ENCODE measurements around the gene PDIA6. TPM values are rescaled to one million over a fixed set of nuclear protein-coding genes. Genes with fewer than 3 reads are reported as not detected.

The PDIA6 gene
- total RNA-seq, 1 experiment from 2014 or later = 92.4 TPM

DNA sequence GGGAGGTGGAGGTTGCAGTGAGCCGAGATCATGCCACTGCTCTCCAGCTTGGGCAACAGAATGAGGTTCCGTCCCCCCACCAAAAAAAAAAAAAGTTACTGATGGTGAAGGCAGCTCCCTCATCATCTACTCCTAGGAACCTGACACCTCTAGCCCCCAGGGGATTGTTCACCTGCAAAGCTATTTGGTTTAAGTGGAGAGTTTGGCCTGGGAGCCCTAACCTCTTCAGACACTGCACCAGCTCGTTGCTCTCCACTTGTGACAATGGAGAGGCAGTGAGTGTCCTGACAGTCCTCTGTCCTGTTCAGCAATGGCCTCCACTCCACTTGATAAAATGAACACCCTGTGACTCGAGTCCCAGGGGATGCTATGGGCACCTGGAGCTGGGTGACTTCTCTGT, 47.7 kb downstream of the PDIA6 start:
- no peak overlapping the region for H3K4me2 ChIP-seq (ENCODE audit: low read depth, low read length, poor library complexity, severe bottlenecking)

DNA sequence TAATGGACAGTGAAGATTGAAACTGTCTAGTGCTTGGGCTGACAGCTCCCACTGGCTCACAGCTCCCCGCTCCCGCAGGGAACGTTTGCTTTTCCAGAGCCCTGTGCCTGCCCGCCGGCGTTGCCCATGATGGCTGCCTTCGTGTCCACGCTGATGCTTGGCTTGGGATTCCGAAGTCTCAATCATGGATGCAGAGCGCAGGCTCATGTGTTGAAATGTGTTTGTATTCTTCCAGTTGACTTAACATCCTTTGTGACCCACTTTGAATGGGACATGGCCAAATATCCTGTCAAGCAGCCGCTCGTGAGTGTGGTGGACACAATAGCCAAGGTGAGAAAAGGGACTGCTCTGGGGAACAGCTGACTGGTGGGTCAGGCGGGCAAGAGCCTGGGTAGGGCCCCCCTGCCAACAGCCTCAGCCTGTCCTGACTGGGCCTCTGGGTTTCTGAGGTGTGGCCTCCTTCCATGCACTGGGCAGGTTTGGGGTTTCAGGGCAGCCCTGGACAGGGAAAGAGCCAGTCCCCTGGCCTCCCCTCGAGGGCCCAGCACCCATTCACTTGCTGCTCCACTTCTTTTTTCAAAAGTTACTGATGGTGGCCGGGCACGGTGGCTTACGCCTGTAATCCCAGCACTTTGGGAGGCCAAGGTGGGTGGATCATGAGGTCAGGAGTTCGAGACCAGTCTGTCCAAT, 48.3 kb downstream of the PDIA6 start:
- Histone ChIP-seq H3K4me3 (ENCODE audit: low read length) (no peak overlapping the region), H3K79me2 (ENCODE audit: low read length) (no peaks in the 10 kb centered on the region), H3K9me3 (ENCODE audit: low read length) (no peaks in the 10 kb centered on the region), H3K4me2 (ENCODE audit: low read depth, low read length, poor library complexity, severe bottlenecking) (no peak overlapping the region), H3K27ac (ENCODE audit: low read length) (no peak overlapping the region), H4K20me1 (ENCODE audit: insufficient read depth, low read depth, low read length) (no peaks in the 10 kb centered on the region), H3K9ac (ENCODE audit: low read length) (no peak overlapping the region), H3K27me3 (ENCODE audit: low read length) (no peaks in the 10 kb centered on the region), H3K4me1 (ENCODE audit: low read length) (no peaks in the 10 kb centered on the region), H3K36me3 (ENCODE audit: insufficient read depth, low read length) (no peaks in the 10 kb centered on the region), H2AFZ (ENCODE audit: low read length) (no peak overlapping the region), H3K9me2 (replicated peaks; ENCODE audit: insufficient read depth, low read length) (no peaks in the 10 kb centered on the region)
- DNase-seq = no peak

More for the DNA sequence above, 47.7 kb downstream of the PDIA6 start:
- H3K9me3 ChIP-seq (ENCODE audit: low read length) = no peaks in the 10 kb centered on the region
- H2AFZ ChIP-seq (ENCODE audit: low read length) = no peak overlapping the region
- H3K9me2 ChIP-seq (replicated peaks; ENCODE audit: insufficient read depth, low read length) = no peaks in the 10 kb centered on the region
- no peaks in the 10 kb centered on the region for H3K4me1 ChIP-seq (ENCODE audit: low read length)
- H3K9ac ChIP-seq (ENCODE audit: low read length) = no peak overlapping the region
- no peak for DNase-seq
- H3K27me3 ChIP-seq (ENCODE audit: low read length) = no peaks in the 10 kb centered on the region
- H3K36me3 ChIP-seq (ENCODE audit: insufficient read depth, low read length) = no peaks in the 10 kb centered on the region
- H3K4me3 ChIP-seq (ENCODE audit: low read length) = no peak overlapping the region
- no peaks in the 10 kb centered on the region for H3K79me2 ChIP-seq (ENCODE audit: low read length)
- H4K20me1 ChIP-seq (ENCODE audit: insufficient read depth, low read depth, low read length) = no peaks in the 10 kb centered on the region
- H3K27ac ChIP-seq (ENCODE audit: low read length) = no peak overlapping the region

DNA sequence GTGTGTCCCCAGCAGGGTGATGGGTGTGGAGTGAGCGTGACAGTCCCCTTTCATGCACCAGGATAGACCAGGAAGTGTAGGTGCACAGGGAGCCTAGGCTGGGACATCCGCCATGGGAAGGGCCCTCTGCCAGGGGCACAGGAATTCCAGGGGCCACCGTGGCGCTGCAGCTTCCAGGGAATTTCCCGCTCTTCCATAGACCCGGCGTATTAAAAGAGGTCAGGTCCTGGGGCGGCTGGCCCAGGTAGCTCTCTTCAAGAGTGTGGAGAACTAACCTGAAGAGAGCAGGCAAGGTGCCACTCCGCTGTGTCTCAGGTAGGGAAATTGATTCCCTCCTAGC, 49.2 kb downstream of the PDIA6 start:
- no peak for DNase-seq
- Histone ChIP-seq H3K27ac (ENCODE audit: low read length) (no peak overlapping the region), H2AFZ (ENCODE audit: low read length) (no peak overlapping the region), H3K27me3 (ENCODE audit: low read length) (no peaks in the 10 kb centered on the region), H3K4me1 (ENCODE audit: low read length) (no peaks in the 10 kb centered on the region), H3K4me2 (ENCODE audit: low read depth, low read length, poor library complexity, severe bottlenecking) (no peak overlapping the region), H3K9me3 (ENCODE audit: low read length) (no peaks in the 10 kb centered on the region), H3K4me3 (ENCODE audit: low read length) (no peak overlapping the region), H3K9me2 (replicated peaks; ENCODE audit: insufficient read depth, low read length) (no peaks in the 10 kb centered on the region), H3K36me3 (ENCODE audit: insufficient read depth, low read length) (no peaks in the 10 kb centered on the region), H3K9ac (ENCODE audit: low read length) (no peak overlapping the region), H3K79me2 (ENCODE audit: low read length) (no peaks in the 10 kb centered on the region), H4K20me1 (ENCODE audit: insufficient read depth, low read depth, low read length) (no peaks in the 10 kb centered on the region)

DNA sequence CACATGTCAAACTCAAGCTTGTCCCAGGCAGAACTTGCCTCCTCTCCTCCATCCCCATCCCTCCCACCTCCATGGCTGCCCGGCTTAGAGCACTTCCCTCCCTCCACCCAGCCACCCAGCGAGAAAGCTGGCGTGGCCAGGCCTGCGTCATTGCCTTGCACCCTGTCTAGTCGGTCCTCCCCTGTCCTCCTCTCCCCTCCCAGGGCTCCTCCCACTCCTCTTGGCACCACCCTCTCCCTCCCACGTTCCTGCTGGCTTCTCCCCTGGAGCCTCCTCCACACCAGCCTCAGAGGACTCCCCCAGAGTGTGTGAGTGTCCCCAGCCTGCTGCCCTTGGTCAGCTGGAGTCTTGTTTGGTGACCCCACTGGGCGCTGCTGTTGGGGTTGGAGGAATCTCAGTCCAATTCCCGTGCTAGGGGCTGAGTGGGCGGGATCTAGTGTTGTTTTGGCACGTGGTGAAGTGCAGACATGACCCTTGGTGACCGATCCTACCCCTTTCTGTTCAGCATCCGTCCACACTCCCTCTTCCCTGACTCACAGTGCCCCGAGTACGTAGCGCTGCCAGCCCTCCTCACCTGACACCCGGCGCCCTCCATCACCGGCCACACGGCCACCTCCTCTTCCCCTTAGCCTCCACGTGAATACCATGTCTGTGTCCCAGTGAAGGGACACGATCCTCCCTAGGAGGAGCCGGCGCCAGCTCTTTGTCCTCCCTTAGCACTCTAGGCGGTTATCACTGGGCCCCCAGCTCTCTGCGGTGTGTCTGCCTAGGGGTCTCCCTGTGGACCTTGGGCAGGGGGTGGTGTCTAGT, 49.7 kb downstream of the PDIA6 start:
- H3K79me2 ChIP-seq (ENCODE audit: low read length) = no peaks in the 10 kb centered on the region

DNA sequence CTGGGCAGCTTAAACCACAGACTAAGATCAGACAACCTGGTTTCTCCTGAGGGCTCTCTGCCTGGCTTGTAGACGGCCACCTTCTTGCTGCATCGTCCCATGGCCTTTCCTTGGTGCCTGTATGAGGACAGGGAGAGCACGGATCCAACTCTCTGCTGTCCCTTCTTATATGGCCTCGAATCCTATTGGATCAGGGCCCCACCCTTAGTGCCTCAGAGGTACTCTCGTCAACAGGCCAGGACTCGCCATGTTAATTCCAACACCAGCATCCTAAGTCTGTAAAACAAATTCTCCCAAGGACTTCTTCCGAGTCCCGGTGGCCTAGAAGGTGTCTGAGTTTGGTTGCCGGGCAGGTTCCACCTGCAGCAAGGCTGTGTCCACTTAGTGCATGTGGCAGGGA, 51.0 kb downstream of the PDIA6 start:
- H3K4me3 ChIP-seq (ENCODE audit: low read length) = no peak overlapping the region
- no peaks in the 10 kb centered on the region for H3K9me3 ChIP-seq (ENCODE audit: low read length)
- H3K36me3 ChIP-seq (ENCODE audit: insufficient read depth, low read length) = no peaks in the 10 kb centered on the region
- H3K27ac ChIP-seq (ENCODE audit: low read length) = no peak overlapping the region
- no peaks in the 10 kb centered on the region for H4K20me1 ChIP-seq (ENCODE audit: insufficient read depth, low read depth, low read length)
- no peak overlapping the region for H3K9ac ChIP-seq (ENCODE audit: low read length)
- H3K4me1 ChIP-seq (ENCODE audit: low read length) = no peaks in the 10 kb centered on the region
- no peak overlapping the region for H2AFZ ChIP-seq (ENCODE audit: low read length)
- no peak for DNase-seq
- no peak overlapping the region for H3K4me2 ChIP-seq (ENCODE audit: low read depth, low read length, poor library complexity, severe bottlenecking)
- no peaks in the 10 kb centered on the region for H3K9me2 ChIP-seq (replicated peaks; ENCODE audit: insufficient read depth, low read length)
- no peaks in the 10 kb centered on the region for H3K27me3 ChIP-seq (ENCODE audit: low read length)
- H3K79me2 ChIP-seq (ENCODE audit: low read length) = no peaks in the 10 kb centered on the region

More for the DNA sequence above, 49.7 kb downstream of the PDIA6 start:
- no peak for DNase-seq
- Histone ChIP-seq H3K36me3 (ENCODE audit: insufficient read depth, low read length) (no peaks in the 10 kb centered on the region), H3K9me3 (ENCODE audit: low read length) (no peaks in the 10 kb centered on the region), H3K4me1 (ENCODE audit: low read length) (no peaks in the 10 kb centered on the region), H3K27me3 (ENCODE audit: low read length) (no peaks in the 10 kb centered on the region), H3K4me2 (ENCODE audit: low read depth, low read length, poor library complexity, severe bottlenecking) (no peak overlapping the region), H2AFZ (ENCODE audit: low read length) (no peak overlapping the region), H4K20me1 (ENCODE audit: insufficient read depth, low read depth, low read length) (no peaks in the 10 kb centered on the region), H3K4me3 (ENCODE audit: low read length) (no peak overlapping the region), H3K9me2 (replicated peaks; ENCODE audit: insufficient read depth, low read length) (no peaks in the 10 kb centered on the region), H3K9ac (ENCODE audit: low read length) (no peak overlapping the region), H3K27ac (ENCODE audit: low read length) (no peak overlapping the region)

DNA sequence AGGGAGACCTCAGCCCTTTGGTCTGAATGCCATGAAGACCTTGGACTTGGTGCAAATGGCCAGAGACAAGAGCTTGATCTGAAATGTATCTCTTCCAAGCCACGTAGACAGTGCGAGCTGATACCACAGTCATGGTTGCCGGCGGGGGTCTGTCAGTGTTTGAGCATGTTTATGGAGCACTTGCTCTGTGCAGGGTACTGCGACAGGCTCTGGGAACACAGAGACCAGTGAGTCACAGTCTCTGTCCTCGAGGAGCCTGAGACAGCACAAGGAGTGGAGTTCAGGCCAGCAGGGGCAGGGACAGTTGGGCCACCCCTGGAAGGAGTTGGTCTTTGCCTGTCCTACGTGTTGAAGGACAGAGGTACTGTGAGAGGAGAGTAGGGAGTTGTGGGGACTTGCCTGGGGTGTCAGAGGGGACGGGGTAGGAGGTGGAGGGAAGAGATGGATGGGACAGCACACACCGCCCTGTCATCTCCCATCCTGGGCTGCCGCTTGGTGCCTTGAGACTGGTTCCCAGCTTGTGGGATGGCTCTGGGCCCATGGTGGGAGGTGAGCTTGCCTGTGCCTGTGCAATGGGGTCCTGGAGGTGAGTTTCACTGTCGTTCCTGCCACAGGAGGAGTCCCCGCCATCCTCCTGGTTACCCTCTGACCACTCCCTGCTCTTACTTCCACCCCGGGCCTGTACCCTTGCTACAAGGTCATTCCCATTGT, 51.6 kb downstream of the PDIA6 start:
- DNase-seq = no peak
- no peak overlapping the region for H3K9ac ChIP-seq (ENCODE audit: low read length)
- no peaks in the 10 kb centered on the region for H3K9me3 ChIP-seq (ENCODE audit: low read length)
- no peaks in the 10 kb centered on the region for H3K9me2 ChIP-seq (replicated peaks; ENCODE audit: insufficient read depth, low read length)
- H3K27me3 ChIP-seq (ENCODE audit: low read length) = no peaks in the 10 kb centered on the region
- no peak overlapping the region for H3K27ac ChIP-seq (ENCODE audit: low read length)
- H3K4me3 ChIP-seq (ENCODE audit: low read length) = no peak overlapping the region
- H2AFZ ChIP-seq (ENCODE audit: low read length) = no peak overlapping the region
- no peaks in the 10 kb centered on the region for H3K4me1 ChIP-seq (ENCODE audit: low read length)
- H3K36me3 ChIP-seq (ENCODE audit: insufficient read depth, low read length) = no peaks in the 10 kb centered on the region
- no peaks in the 10 kb centered on the region for H3K79me2 ChIP-seq (ENCODE audit: low read length)
- H3K4me2 ChIP-seq (ENCODE audit: low read depth, low read length, poor library complexity, severe bottlenecking) = no peak overlapping the region
- no peaks in the 10 kb centered on the region for H4K20me1 ChIP-seq (ENCODE audit: insufficient read depth, low read depth, low read length)

DNA sequence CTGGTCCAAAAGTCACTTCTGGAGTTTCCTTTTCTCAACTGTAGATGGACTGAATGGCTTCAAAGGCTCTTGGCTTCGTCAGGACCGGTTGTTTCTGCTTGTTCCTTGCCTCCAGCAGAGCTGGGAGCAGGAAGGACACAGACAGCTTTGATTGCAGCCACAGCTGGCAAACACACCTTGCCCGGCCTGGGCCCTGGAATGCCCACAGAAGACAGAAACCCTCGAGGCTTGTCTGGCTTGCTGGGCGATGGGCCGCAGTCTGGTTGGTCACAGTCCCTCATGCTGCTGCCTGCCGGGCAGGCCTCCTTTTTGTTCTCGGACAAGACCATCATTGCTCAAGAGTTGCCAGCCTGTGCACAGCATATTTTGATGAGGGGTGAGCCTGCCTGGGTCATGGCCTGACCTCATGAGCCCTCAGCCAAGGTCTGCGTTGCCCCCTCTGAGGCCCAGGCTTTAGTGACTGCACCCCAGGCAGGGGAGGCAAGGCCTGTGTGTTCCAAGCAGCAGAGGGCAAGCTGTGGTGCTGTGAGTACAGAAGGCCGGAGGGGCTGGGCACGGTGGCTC, 53.4 kb downstream of the PDIA6 start:
- no peaks in the 10 kb centered on the region for H3K36me3 ChIP-seq (ENCODE audit: insufficient read depth, low read length)
- H3K9ac ChIP-seq (ENCODE audit: low read length) = no peak overlapping the region
- no peaks in the 10 kb centered on the region for H4K20me1 ChIP-seq (ENCODE audit: insufficient read depth, low read depth, low read length)
- H2AFZ ChIP-seq (ENCODE audit: low read length) = no peak overlapping the region
- no peak overlapping the region for H3K4me3 ChIP-seq (ENCODE audit: low read length)
- no peaks in the 10 kb centered on the region for H3K4me1 ChIP-seq (ENCODE audit: low read length)
- H3K27me3 ChIP-seq (ENCODE audit: low read length) = no peaks in the 10 kb centered on the region
- H3K9me3 ChIP-seq (ENCODE audit: low read length) = no peaks in the 10 kb centered on the region
- DNase-seq = no peak
- H3K9me2 ChIP-seq (replicated peaks; ENCODE audit: insufficient read depth, low read length) = no peaks in the 10 kb centered on the region
- no peak overlapping the region for H3K27ac ChIP-seq (ENCODE audit: low read length)
- no peaks in the 10 kb centered on the region for H3K79me2 ChIP-seq (ENCODE audit: low read length)
- H3K4me2 ChIP-seq (ENCODE audit: low read depth, low read length, poor library complexity, severe bottlenecking) = no peak overlapping the region

DNA sequence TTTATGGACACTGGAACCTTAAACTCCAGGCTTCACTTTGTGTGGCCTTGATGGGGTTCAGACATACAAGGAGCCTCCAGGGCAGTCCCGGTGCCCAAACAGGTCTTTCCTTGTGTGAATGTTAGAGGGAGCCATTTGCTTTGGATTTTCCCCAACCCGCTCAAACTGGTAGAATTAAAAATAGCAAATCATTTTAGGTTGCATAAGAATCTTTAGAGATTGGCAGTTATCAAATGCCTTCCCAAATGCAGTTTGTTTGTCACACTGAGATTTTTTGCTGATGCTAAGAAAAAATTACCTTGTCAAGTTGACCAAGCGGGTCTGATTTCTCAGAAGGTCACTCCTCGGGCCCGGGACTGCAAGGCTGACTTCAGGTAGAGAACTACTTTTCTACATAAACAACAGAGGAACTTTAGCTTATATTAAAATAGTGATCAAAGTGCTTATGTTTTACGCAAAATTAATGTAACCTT, 54.7 kb downstream of the PDIA6 start:
- H3K9ac ChIP-seq (ENCODE audit: low read length) = no peak overlapping the region

More for the DNA sequence above, 54.7 kb downstream of the PDIA6 start:
- Histone ChIP-seq H3K27me3 (ENCODE audit: low read length) (no peaks in the 10 kb centered on the region), H3K36me3 (ENCODE audit: insufficient read depth, low read length) (no peaks in the 10 kb centered on the region), H3K79me2 (ENCODE audit: low read length) (no peaks in the 10 kb centered on the region), H3K27ac (ENCODE audit: low read length) (no peak overlapping the region), H3K4me3 (ENCODE audit: low read length) (no peak overlapping the region), H4K20me1 (ENCODE audit: insufficient read depth, low read depth, low read length) (no peaks in the 10 kb centered on the region), H3K9me3 (ENCODE audit: low read length) (no peaks in the 10 kb centered on the region), H2AFZ (ENCODE audit: low read length) (no peak overlapping the region), H3K4me2 (ENCODE audit: low read depth, low read length, poor library complexity, severe bottlenecking) (no peak overlapping the region), H3K9me2 (replicated peaks; ENCODE audit: insufficient read depth, low read length) (no peaks in the 10 kb centered on the region), H3K4me1 (ENCODE audit: low read length) (no peaks in the 10 kb centered on the region)
- DNase-seq = no peak

Data from Karpas-422 (cell line).